Mononuclear cell (primary cell): ENCODE results near the gene TBC1D8. TPM values are rescaled to one million over a fixed set of nuclear protein-coding genes. Genes with fewer than 3 reads are reported as not detected.

Source experiments
- H3K27me3 ChIP-seq: 2 replicates; pipeline ENCODE4 v1.6.0; 2011; ENCODE audit warnings: low read length, control low read depth; ENCODE audit not compliant: insufficient read depth
- H3K4me1 ChIP-seq: 2 replicates; pipeline ENCODE4 v1.5.1; 2011; ENCODE audit warnings: mild to moderate bottlenecking, low read length, control low read depth; ENCODE audit not compliant: insufficient read depth
- H3K4me3 ChIP-seq: 2 replicates; pipeline ENCODE4 v1.5.1; 2011; ENCODE audit warnings: mild to moderate bottlenecking, low read length, moderate library complexity
- H3K9me3 ChIP-seq: 2 replicates; pipeline ENCODE4 v1.5.1; 2011; ENCODE audit warnings: low read depth, mild to moderate bottlenecking, control low read depth, low read length
- total RNA-seq: library from RNA; depleted of rRNA; stranded (reverse); fragments of >200 nt; gene quantifications from one replicate; pipeline ENCODE4 v1.2.3, GENCODE V29; 2012

The TBC1D8 gene
- total RNA-seq, 1 donor, result 11.3 TPM

DNA sequence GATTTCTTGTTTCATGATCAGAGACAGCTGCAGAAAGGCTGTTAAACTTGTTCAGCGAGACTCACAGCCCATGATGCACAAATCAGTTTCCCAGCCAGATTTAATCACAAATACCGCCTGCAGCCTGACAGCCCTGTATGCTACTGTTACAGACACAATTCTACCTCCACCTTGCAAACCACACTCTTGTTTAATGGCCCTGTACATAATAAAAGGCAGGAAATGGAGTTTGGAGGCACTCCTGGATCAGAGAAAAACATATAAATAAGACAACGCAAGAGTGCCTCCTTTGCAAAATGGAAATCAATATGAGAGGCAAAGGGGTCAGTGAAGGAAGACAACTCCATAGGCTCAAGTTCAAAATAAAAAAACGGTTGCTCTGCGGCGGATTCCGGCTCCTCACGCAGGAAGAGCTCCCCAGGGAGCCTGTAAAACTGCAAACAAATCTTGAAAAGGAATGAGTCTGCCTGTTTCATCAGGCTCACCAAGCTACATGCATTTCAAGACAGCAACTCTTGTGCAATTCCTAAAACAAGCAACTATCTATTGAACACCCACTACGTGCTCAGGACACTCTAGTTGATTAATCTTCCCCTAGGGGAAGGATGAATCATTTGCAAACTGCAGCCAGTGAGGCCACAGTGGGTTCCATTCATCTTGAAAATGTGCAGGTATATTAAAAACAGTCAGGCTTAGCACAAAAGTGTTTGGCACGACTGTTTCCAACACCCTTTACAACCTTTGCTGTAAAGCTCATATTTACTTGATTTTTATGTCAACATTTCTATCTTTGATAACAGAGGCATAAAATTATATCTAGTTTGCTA, 37.5 kb downstream of the TBC1D8 start:
- Histone ChIP-seq H3K4me1 (peaks cover 69% of the 10 kb centered on the region), H3K4me3 (no peak overlapping the region), H3K9me3 (no peaks in the 10 kb centered on the region), H3K27me3 (no peaks in the 10 kb centered on the region)

DNA sequence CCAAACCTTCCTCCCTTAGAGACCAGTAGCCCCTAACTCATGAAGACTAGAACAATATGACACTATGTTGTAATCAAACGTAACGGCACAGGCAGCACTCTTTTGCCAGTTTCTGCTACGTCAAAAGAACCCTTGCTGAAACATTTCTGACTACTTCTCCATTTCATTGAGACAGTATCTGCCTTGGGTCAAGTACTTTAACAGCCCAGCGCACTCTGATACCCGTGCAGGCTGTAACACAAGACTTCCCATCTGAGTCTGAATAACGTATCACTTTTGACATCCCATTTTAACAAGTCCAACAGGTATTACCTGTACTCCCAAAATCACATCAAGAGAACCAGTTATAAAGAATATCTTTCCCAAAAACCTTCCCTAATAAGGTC, 38.4 kb downstream of the TBC1D8 start:
- Histone ChIP-seq H3K4me1 (peaks cover 60% of the 10 kb centered on the region), H3K27me3 (no peaks in the 10 kb centered on the region), H3K4me3 (no peak overlapping the region), H3K9me3 (no peaks in the 10 kb centered on the region)

DNA sequence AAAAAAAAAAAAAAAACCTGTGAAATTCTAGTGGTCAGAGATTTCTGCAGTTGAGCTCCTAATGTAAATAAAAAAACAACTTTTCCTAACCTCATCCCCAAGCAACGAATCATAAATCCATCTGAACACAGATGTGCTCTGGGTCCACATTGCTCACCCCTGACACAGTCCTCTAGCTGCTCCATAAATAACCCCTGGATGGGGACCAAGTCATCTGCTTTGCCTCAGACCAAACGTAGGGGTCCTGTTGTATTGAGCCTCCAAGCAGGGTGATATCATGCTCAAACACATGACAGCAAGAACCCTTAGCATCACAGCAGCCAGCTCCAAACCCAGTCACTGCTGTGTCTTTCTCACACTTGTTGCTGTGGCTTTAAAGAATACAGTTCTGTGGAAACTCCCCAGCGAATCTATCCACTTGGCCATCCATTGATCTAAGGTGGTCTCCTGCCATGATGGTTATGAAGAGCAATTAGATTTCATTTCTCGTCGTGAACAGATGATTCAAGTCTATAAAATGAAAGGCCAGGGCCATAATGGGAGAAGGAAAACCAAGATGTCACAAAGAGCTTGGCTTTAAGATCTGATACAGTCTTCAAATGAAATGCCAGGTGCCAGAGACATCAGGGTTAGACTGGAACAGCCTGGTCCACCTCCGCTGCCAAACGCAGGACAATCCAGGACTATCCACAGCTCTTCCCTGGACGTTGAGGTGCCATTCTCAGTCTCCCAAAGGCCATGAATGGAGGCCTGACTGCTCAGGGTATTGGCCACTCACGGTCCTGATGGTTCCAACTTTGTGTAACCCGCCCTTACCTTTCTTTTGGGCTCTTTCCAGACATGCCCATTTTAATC, 39.0 kb downstream of the TBC1D8 start:
- peaks cover 54% of the 10 kb centered on the region for H3K4me1 ChIP-seq

DNA sequence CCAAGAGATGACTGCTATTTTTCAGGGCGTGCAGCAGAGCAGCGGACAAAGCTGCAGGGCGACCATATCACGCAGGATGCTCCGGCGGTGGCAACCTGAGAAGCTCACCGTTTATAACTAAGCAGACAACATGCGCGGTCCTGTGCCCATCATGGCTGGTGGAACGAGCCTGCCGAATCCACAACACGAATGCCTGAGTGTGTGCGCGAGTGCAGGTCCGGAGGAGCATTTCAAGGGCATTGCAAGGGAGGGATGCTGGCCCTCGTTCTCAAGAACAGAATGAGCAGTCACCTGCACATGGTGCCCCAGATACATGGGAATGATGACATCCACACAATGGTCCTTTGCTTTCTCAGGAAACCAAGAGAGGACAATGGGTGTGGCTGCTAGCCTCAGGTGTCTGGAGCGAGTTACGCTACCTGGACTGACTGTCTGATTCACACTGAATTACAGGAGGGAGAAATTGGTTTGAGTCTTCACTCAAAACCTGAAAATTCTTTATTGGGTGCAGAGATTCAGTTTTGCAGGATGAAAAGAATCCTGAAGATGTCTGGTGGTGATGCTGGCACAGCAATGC, 39.8 kb downstream of the TBC1D8 start:
- Histone ChIP-seq H3K27me3 (no peaks in the 10 kb centered on the region), H3K4me3 (no peak overlapping the region), H3K9me3 (no peaks in the 10 kb centered on the region), H3K4me1 (peaks cover 48% of the 10 kb centered on the region)

More for the DNA sequence above, 39.0 kb downstream of the TBC1D8 start:
- no peaks in the 10 kb centered on the region for H3K27me3 ChIP-seq
- H3K4me3 ChIP-seq, result no peak overlapping the region
- no peaks in the 10 kb centered on the region for H3K9me3 ChIP-seq

DNA sequence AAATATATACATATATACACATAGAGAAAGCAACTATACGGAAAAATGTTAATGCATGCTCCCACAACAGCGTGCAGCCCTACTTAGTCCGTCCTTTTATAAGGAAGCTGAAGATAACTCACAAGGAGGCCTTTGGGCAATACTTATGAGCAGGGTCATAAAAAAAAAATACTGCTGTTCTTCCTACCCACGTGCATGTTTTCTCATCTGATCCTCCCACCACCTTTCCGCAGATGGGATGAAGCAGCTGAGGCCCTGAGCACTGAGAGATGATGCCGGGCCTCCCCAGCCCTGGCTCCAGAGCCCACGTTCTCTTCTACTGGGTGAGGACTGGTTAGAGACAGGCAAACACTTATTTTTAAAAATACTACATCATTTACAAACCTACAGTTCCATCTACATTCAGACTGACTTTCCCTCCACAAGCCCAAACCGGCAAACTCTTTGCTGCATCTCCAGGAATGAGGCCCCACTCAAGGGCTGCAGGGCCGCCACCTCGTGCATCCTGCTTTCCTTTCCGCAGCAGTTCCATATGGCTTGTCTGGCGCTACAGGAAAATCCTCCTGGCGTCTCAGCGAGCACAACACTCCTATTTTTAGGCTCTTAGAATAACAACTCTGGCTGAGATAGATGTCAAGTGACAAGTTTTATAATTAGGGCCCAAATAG, 41.6 kb downstream of the TBC1D8 start:
- Histone ChIP-seq H3K27me3 (no peaks in the 10 kb centered on the region), H3K9me3 (no peaks in the 10 kb centered on the region), H3K4me1 (peaks cover 30% of the 10 kb centered on the region), H3K4me3 (no peak overlapping the region)

DNA sequence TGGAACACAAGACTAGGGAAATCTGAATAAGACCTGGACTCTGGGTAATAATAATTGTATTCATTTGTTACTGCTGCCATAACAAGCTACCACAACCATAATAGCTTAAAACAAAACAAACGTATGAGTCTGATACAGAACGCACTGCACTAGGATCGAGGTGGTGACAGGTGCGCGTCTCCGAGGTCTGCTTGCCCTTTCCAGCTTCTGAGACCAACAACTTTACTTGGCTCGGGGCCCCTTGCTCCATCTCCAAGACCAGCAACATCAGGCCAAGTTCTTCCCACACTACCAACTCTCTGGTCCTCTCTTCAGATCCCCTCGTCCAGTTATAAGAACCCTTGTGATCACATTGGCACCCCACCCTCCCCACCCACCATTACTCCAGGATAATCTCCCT, 42.8 kb downstream of the TBC1D8 start:
- H3K4me1 ChIP-seq, result peaks cover 18% of the 10 kb centered on the region
- H3K9me3 ChIP-seq, result no peaks in the 10 kb centered on the region
- no peak overlapping the region for H3K4me3 ChIP-seq
- no peaks in the 10 kb centered on the region for H3K27me3 ChIP-seq

DNA sequence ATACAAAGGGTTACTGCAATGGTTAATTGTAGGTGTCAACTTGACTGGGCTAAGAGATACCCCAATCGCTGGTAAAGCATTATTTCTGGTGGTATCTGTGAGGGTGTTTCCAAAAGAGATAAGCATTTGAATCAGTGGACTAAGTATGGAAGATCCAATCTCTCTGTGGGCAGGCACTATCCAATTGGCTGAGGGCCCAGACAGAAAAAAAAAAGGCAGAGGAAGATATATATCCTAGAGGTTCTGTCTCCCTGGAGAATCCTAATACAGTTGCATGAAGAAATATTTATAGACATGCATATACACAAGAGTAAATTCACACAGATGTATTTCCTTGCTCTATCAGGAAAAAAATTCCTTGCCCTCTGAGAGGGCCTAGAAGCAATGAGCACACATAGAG, 43.9 kb downstream of the TBC1D8 start:
- Histone ChIP-seq H3K4me1 (peaks cover 7% of the 10 kb centered on the region), H3K4me3 (no peak overlapping the region), H3K27me3 (no peaks in the 10 kb centered on the region), H3K9me3 (peaks cover 6% of the 10 kb centered on the region)

DNA sequence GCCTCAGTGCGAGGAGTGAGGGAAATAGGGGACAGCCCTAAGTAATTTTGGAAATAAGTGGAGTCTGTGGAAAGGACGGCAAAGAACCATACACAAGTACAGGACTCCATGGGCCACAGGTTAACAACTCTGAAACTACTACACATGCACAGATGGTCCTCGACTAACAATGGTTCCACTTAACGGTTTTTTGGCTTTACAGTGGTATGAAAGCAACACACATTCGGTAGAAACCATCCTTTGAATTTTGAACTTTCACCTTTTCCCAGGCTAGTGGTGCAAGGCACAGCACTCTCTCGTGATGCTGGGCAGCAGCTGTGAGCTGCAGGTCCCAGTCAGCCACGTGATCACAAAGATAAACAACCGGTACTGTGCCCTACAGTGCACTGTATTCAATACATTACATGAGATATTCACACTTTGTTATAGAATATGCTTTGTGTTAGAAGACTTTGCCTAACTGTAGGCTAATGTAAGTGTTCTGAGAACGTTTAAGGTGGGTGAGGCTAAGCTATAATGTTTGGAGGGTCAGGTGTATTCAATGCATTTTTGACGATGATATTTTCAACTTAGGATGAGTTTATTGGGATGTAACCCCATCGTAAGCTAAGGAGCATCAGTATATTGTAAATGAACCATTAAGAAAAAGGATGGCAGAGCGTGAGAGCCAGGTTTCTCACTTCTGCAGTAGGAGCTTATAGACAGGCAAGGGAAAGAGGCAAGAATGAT, 44.6 kb downstream of the TBC1D8 start:
- Histone ChIP-seq H3K27me3 (no peaks in the 10 kb centered on the region), H3K4me3 (no peak overlapping the region)

DNA sequence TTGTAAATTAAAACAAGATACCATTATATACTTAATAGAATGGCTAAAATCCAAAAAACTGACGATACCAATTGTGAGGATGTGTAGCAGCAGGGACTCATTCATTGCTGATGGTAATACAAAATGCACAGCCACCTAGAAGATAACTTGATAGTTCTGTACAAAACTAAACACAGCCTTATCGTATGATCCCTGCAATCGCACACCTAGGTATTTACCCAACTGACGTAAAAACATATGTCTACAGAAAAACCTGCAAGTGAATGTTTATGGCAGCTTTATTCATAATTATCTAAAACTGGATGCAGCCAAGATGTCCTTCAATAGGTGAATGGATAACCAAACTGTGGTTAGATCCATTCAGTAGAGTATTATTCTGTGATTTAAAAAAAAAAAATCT, 45.5 kb downstream of the TBC1D8 start:
- no peaks in the 10 kb centered on the region for H3K4me1 ChIP-seq
- no peaks in the 10 kb centered on the region for H3K27me3 ChIP-seq
- peaks cover 6% of the 10 kb centered on the region for H3K9me3 ChIP-seq
- no peak overlapping the region for H3K4me3 ChIP-seq

More for the DNA sequence above, 44.6 kb downstream of the TBC1D8 start:
- Histone ChIP-seq H3K9me3 (peaks cover 6% of the 10 kb centered on the region), H3K4me1 (peaks cover under 1% of the 10 kb centered on the region)

DNA sequence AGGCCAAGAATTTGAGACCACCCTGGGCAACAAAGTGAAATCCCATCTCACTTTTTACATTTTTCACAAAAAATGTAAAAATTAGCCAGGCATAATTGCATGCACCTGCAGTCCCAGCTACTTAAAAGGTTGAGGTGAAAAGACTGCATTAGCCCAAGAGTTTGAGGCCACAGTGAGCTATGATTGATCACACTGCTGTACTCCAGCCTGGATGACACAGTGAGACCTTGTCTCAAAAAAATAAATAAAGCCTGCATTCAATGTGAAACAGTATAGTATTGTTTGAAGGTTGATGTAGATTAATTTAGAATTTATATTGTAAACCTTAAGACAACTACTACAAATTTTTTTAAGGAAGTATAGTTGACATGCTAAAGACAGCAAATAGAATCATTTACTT, 53.5 kb downstream of the TBC1D8 start:
- Histone ChIP-seq H3K4me1 (no peaks in the 10 kb centered on the region), H3K9me3 (peaks cover 2% of the 10 kb centered on the region), H3K4me3 (no peak overlapping the region), H3K27me3 (peaks cover 6% of the 10 kb centered on the region)

DNA sequence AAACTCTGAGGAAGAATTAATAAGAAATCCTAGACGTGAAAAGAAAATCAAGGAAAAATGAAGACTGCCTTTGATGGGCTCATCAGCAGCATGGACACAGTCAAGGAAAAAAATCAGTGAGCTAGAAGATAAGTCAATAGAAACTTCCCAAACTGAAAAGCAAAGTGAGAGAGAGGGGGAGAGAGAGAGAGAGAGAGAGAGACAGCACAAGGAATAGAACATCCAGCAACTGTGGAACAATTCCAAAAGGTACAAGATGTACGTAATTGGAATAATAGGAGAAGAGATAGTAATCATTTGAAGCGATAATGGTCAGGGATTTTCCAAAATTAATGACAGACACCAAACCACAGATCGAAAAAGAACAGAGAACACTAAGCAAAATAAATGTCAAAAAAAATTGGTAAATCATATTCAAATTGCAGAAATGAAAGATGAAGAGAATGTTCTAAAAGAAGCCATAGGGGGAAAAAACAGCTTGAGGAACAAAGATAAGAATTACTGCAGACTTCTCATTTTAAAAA, 54.5 kb downstream of the TBC1D8 start:
- Histone ChIP-seq H3K4me3 (no peak overlapping the region), H3K4me1 (no peaks in the 10 kb centered on the region), H3K27me3 (peaks cover 6% of the 10 kb centered on the region), H3K9me3 (no peaks in the 10 kb centered on the region)

DNA sequence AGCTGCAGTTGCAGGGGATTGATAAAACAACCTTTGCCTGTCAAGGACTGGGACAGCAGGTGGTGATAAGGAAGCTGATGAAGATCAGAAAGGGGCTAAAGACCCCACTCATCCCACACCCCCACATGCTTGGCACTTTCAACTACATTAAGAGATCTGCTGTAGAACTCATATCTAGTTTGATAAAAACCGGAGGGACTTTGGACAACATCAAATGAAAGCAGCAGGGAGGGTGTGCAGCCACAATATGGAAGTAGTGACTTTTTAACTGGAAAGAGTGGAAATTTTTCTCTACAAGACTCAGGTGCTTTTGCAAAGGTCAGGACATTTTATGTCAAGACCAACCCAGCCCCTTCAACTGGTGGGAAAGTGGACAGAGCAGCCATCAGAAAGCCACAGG, 56.8 kb downstream of the TBC1D8 start:
- peaks cover 8% of the 10 kb centered on the region for H3K4me1 ChIP-seq
- H3K27me3 ChIP-seq, result peaks cover 6% of the 10 kb centered on the region
- H3K9me3 ChIP-seq, result no peaks in the 10 kb centered on the region
- H3K4me3 ChIP-seq, result no peak overlapping the region

DNA sequence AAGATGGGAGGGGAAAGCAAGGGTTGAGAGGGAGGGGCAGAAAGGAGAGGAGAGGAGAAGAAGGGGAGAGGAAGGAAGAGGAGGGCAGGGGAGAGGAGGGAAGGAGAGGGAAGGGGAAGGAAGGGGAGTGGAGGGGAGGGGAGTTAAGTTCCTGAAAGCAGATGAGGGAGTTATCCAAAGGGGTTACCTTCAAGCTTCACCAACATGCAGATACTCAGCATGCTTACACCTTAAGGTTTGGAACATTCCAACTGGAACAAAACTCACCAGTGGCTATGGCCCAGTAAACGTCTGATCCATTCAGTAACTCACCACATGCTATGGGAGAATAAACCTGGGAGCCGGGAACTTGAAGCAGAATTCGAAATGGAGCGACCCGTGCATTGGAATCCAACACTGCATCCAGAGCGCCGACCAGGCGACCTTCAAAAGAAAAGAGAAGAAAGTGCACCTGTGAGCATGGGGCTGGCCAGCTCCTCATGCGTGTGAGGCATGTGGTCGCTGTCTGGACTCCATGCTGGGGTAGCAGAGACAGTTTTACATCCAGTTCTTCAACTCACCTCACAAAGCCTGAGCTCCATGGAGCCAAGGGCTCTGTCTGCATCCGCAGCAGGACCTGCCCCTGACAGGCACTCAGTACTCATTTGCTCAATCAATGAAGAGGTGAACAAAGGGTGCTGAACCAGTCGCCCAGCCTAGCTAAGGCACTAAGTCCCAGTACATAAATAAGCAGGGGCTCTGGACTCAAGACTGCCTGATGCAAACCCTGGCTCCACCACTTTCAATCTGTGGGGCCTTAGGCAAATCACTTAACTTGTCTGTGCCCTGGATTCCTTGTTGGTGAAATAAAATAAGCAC, 61.0 kb downstream of the TBC1D8 start:
- Histone ChIP-seq H3K4me3 (no peak overlapping the region), H3K9me3 (no peaks in the 10 kb centered on the region), H3K4me1 (peaks cover 9% of the 10 kb centered on the region), H3K27me3 (no peaks in the 10 kb centered on the region)
